HEK293T (cell line): Measurements from ENCODE around the gene SELENOP.

Source experiments
- CTCF ChIA-PET: fragments of 350-600 bp; formaldehyde crosslinking; extraction: SDS; loops from one replicate; lab custom pipeline; 2021; ENCODE audit warnings: antibody characterized with exemption, inconsistent platforms; lab: Yijun Ruan, JAX
- POLR2A ChIA-PET: fragments of 350-600 bp; formaldehyde crosslinking; extraction: SDS; loops from one replicate; lab custom pipeline; 2020; ENCODE audit warnings: antibody characterized with exemption, inconsistent platforms; lab: Yijun Ruan, JAX
- DNase-seq: peaks from one replicate; pipeline ENCODE4 v3.0.0; 2012; ENCODE audit warnings: mixed read lengths; ENCODE audit errors: extremely low spot score
- ARNT ChIP-seq: fragments of 450-650 bp; IDR thresholded peaks from 2 replicates; pipeline ENCODE4 v1.6.1; 2017; ENCODE audit warnings: mild to moderate bottlenecking
- BHLHE40 ChIP-seq: fragments of 450-650 bp; IDR thresholded peaks from 2 replicates; pipeline ENCODE4 v1.6.1; 2016; ENCODE audit warnings: mild to moderate bottlenecking, moderate library complexity, borderline replicate concordance
- CTBP1 ChIP-seq: fragments of 450-650 bp; IDR thresholded peaks from 2 replicates; pipeline ENCODE4 v1.6.1; 2016; ENCODE audit warnings: borderline replicate concordance
- ELF4 ChIP-seq: fragments of 450-650 bp; IDR thresholded peaks from 2 replicates; pipeline ENCODE4 v1.6.1; 2017; ENCODE audit warnings: antibody characterized with exemption
- FOXA1 ChIP-seq: fragments of 450-650 bp; IDR thresholded peaks from 2 replicates; pipeline ENCODE4 v1.6.1; 2016; ENCODE audit warnings: mild to moderate bottlenecking
- FOXK2 ChIP-seq: fragments of 450-650 bp; IDR thresholded peaks from 2 replicates; pipeline ENCODE4 v1.6.1; 2016; ENCODE audit warnings: mild to moderate bottlenecking
- FOXM1 ChIP-seq: fragments of 450-650 bp; IDR thresholded peaks from 2 replicates; pipeline ENCODE4 v1.6.1; 2017; ENCODE audit warnings: mild to moderate bottlenecking, borderline replicate concordance
- HDGF ChIP-seq: fragments of 450-650 bp; IDR thresholded peaks from 2 replicates; pipeline ENCODE4 v1.6.1; 2017; ENCODE audit warnings: antibody characterized with exemption, borderline replicate concordance
- L3MBTL2 ChIP-seq: fragments of 450-650 bp; conservative IDR thresholded peaks from 2 replicates; pipeline ENCODE4 v1.6.1; 2016; ENCODE audit warnings: mild to moderate bottlenecking
- LEF1 ChIP-seq: fragments of 450-650 bp; IDR thresholded peaks from 2 replicates; pipeline ENCODE4 v1.6.1; 2017; ENCODE audit warnings: mild to moderate bottlenecking, borderline replicate concordance
- NFRKB ChIP-seq: fragments of 450-650 bp; IDR thresholded peaks from 2 replicates; pipeline ENCODE4 v1.6.1; 2016; ENCODE audit warnings: mild to moderate bottlenecking, moderate library complexity
- SP1 ChIP-seq: fragments of 450-650 bp; IDR thresholded peaks from 2 replicates; pipeline ENCODE4 v1.6.1; 2017
- SUZ12 ChIP-seq: fragments of 450-650 bp; IDR thresholded peaks from 2 replicates; pipeline ENCODE4 v1.6.1; 2016; ENCODE audit warnings: mild to moderate bottlenecking
- TARDBP ChIP-seq: fragments of 450-650 bp; IDR thresholded peaks from 2 replicates; pipeline ENCODE4 v1.6.1; 2016
- ZNF384 ChIP-seq: fragments of 450-650 bp; IDR thresholded peaks from 2 replicates; pipeline ENCODE4 v1.6.1; 2016
- TF ChIP-seq, protein P1 (sequence below): fragments of 450-650 bp; IDR thresholded peaks from 2 replicates; pipeline ENCODE4 v1.6.1; 2016

SELENOP gene

GRCh38 chr5:42768106-42768504 lies 43.6 kb downstream of the SELENOP start:
- no peak for DNase-seq
- POLR2A ChIA-PET, result interaction anchor here (1.1 kb wide), 1 partner anchor 43 kb away, joined by 3 read pairs; the partner anchor contains the start of gene SELENOP
- CTCF ChIA-PET, result interaction anchor here (0.7 to 1.3 kb wide), 5 partner anchors 103 to 912 kb away, joined by 3 to 5 read pairs (median 4); partner anchors contain the start of gene FBXO4
- TF ChIP-seq LEF1 (no peak), BHLHE40 (no peak), ARNT (no peak), SP1 (no peak), L3MBTL2 (no peak), NFRKB (no peak), FOXM1 (no peak), FOXA1 (no peak), TARDBP (no peak), HDGF (no peak), FOXK2 (no peak), ZNF384 (no peak), SUZ12 (no peak), ELF4 (no peak)
- TF ChIP-seq, protein P1, sequence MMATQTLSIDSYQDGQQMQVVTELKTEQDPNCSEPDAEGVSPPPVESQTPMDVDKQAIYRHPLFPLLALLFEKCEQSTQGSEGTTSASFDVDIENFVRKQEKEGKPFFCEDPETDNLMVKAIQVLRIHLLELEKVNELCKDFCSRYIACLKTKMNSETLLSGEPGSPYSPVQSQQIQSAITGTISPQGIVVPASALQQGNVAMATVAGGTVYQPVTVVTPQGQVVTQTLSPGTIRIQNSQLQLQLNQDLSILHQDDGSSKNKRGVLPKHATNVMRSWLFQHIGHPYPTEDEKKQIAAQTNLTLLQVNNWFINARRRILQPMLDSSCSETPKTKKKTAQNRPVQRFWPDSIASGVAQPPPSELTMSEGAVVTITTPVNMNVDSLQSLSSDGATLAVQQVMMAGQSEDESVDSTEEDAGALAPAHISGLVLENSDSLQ, result no peak

GRCh38 chr5:42767491-42768105 lies 44.1 kb downstream of the SELENOP start:
- TF ChIP-seq, protein P1, result no peak
- TF ChIP-seq NFRKB (no peak), ZNF384 (no peak), FOXA1 (no peak), TARDBP (no peak), HDGF (no peak)
- peak; percentile 12 for DNase-seq
- POLR2A ChIA-PET, result interaction anchor here (1.1 kb wide), 1 partner anchor 43 kb away, joined by 3 read pairs; the partner anchor contains the start of gene SELENOP
- CTCF ChIA-PET, result interaction anchor here (0.6 to 1.3 kb wide), 9 partner anchors 26 to 911 kb away, joined by 3 to 5 read pairs (median 3); partner anchors contain the start of gene FBXO4

DNA sequence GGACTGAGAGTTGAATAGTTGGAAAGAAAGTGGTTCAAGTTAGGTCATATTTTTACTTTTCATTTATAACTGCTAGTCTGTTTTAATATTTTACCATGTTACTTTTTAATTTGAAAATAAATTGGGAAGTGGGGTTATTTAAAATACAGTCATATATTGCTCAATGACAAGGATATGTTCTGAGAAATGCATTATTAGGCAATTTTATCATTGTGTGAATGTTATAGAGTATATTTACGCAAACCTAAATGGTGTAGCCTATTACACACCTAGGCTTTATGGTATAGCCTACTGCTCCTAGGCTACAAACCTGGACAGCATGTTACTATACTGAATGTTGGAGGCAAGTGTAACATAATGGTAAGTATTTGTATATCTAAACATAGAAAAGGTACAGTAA lies 49.9 kb downstream of the SELENOP start:
- TF ChIP-seq HDGF (no peak), TARDBP (no peak), SP1 (no peak), FOXK2 (no peak), FOXM1 (no peak), ARNT (no peak), NFRKB (no peak), SUZ12 (no peak), BHLHE40 (no peak)
- POLR2A ChIA-PET, result no interaction called here
- no peak for DNase-seq
- CTCF ChIA-PET, result no interaction called here

DNA sequence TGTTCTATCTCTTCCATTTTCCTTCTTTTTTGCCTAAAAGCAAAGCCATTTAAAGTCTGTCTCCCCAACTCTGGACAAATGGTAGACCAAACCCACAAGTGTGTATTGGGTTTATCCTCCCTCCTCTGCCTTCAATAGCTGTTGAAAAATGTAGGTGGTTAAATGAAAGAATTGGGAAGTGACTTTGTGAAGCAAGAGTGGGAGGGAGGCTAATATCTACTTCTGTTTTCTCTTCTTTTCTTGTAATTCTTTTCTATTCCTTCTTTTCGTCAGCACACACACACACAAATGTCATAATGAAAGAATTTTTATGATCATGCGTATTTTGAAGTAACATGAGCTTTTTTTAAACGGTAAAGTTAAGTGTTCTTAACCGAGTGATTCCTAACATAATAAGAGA lies 51.3 kb downstream of the SELENOP start:
- ChIA-PET POLR2A (no interaction called here), CTCF (no interaction called here)
- no peak for DNase-seq
- TF ChIP-seq NFRKB (no peak), CTBP1 (no peak), TARDBP (no peak), FOXK2 (no peak), FOXA1 (no peak), ZNF384 (no peak)

DNA sequence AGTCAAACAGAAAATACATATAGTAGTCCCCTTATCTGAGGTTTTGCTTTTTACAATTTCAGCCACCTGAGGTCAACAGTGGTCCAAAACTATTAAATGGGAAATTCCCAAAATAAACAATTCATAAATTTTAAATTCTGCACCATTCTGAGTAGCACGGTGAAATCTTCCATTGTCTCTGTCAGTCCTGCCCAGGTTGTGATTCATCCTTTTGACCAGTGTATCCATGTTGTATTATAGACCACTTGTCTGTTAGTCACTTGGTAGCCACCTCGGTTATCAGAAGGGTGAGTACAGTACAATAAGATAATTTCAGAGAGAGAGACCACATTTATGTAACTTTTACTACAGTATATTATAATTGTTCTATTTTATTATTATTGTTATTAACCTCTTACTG lies 52.2 kb downstream of the SELENOP start:
- ChIA-PET POLR2A (no interaction called here), CTCF (no interaction called here)
- no peak for TF ChIP-seq SUZ12
- no peak for TF ChIP-seq ARNT
- no peak for TF ChIP-seq FOXK2
- TF ChIP-seq BHLHE40, result no peak
- no peak for TF ChIP-seq HDGF
- no peak for TF ChIP-seq FOXA1
- TF ChIP-seq LEF1, result no peak
- TF ChIP-seq ELF4, result no peak
- TF ChIP-seq NFRKB, result no peak
- no peak for DNase-seq

DNA sequence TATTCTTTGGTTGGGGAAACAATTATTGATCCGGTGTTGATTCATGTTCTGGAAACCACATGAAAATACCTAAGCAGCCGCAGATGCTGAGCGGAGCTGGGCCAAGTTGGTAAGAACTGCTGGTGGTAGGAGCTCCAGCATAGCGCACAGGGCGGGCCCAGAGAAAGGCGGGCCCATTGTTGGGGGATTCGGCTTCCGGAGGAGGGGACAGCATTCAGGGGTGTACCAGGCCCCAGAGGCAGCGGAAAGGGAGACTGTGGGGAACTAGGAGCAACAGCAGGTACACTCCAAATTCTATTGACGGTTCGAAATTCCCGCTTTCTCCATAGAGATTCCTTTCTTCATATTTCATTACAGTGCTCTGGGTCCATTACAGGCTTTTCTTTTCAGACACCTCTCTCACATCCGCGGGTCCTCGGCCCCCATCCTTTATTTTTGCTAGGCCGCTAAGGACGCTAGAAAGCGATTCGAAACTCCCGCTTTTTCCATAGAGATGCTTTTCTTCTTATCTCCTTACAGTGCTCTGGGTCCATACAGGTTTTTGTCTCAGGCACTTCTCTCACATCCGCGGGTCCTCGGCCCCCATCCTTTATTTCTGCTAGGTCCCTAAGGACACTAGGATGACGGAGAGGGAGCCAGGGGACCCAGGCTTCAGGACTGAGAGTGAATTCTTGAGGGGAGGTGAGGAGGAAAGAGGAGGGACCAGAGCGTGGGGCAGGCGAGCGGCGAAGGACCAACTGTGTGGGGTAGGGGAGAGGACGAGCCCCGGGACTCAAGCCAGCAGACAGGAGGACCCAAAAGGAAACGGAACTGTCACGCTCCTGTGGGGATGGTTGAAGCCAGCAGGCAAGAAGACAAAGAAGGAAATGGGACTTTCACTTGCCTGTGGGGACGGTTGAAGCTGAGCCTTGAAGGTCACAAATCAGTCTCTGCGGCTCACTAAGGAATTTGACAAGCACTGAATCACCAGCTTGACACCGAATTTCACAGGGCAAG lies 54.8 kb downstream of the SELENOP start, which contains the start of gene CCDC152:
TSS of gene CCDC152 (plus strand) at position 213 of the 996 bp plus-strand sequence. CDS start 2,304 bp downstream, outside the sequence.
- CTCF ChIA-PET, result no interaction called here
- POLR2A ChIA-PET, result no interaction called here

More for the DNA sequence above, 54.8 kb downstream of the SELENOP start, which contains the start of gene CCDC152:
- DNase-seq, result no peak
- TF ChIP-seq HDGF (no peak), L3MBTL2 (no peak), LEF1 (no peak), ELF4 (no peak), NFRKB (no peak)
